HG02610 (cell line): ENCODE results near the gene AKT3.

Experiments used
- ATAC-seq: cut with Tn5 transposase; IDR thresholded peaks from one replicate; pipeline ENCODE4 v1.9.1; 2021; ENCODE audit warnings: mild to moderate bottlenecking, moderate library complexity; ENCODE audit not compliant: unreplicated experiment

Gene AKT3

GRCh38 chr1:243493156-243494129 is 356.6 kb downstream of the AKT3 start:
- ATAC-seq, result no peak

DNA sequence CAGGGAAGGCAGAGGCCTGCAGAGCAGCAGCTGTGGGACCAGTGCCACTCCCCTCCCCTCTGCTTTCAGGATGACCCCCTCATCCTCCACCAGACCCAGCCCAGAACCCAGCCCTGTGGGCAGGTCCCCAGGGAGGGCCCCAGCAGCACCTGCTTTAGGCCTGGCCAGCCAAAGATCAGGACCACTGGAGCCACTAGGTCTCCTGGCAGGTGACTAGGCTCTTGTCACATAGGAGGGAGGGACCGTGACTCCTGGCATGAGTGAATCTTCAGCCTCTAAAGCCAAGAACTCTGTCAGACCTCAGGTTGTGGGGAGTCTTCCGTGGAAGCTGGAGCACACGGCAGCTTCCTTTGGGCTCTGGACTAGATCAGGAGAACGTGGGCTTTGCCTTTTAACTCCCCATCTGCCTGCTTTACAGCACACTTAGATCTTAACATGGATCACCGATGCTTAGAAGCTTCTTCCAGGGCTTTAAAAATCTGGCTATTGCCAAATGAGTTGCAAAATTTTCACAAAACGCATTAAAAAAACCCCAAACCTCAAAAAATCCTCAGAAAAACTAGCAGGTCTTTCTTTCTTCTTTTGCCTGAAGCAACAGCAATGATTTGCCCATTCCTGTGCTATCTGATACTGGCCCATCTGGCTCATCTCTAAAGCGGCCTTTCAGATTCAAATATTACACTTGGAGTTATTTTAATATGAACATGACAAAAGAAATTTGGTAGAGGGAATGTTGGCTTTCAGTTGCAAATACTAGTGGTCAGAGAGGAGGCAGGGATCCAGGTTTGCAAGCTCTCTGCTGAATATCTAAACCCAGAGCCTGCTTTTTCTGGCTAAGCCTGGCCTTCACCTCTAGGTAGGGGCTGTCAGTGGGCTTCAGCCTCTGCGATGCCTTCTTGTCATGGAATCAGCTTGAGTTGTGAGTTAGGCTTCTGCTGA is 359.0 kb downstream of the AKT3 start:
- ATAC-seq, result no peak

- ATAC-seq, result no peak
These were observed 360.1 kb downstream of the AKT3 start for GRCh38 chr1:243489681-243490546.

- ATAC-seq, result no peak
These were observed 360.9 kb downstream of the AKT3 start for GRCh38 chr1:243489158-243489527.

GRCh38 chr1:243488459-243489157 is 361.4 kb downstream of the AKT3 start:
- ATAC-seq, result no peak

GRCh38 chr1:243487649-243488227 is 362.3 kb downstream of the AKT3 start:
- ATAC-seq, result no peak

- no peak for ATAC-seq
These were observed 362.9 kb downstream of the AKT3 start for GRCh38 chr1:243487036-243487648.

DNA sequence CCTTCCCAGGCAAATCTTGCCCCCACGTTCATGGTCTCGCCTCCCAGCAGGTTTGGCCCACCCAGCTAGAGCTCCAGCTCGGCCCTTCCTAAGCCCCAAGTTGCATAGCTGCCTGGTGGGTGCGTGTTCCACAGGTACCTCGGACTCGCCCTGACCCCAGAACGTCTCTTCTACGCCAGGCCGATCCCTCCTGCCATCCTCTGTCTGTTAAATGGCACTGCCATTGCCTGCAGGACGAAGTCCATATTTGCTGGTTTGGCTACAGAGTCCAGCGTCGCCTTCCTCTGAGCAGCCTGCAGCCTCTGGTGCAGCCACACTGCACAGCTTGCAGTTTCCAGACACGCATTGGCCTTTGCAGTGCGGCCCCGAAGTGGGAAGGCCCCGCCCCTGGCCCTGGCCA is 366.1 kb downstream of the AKT3 start:
- ATAC-seq, result no peak

DNA sequence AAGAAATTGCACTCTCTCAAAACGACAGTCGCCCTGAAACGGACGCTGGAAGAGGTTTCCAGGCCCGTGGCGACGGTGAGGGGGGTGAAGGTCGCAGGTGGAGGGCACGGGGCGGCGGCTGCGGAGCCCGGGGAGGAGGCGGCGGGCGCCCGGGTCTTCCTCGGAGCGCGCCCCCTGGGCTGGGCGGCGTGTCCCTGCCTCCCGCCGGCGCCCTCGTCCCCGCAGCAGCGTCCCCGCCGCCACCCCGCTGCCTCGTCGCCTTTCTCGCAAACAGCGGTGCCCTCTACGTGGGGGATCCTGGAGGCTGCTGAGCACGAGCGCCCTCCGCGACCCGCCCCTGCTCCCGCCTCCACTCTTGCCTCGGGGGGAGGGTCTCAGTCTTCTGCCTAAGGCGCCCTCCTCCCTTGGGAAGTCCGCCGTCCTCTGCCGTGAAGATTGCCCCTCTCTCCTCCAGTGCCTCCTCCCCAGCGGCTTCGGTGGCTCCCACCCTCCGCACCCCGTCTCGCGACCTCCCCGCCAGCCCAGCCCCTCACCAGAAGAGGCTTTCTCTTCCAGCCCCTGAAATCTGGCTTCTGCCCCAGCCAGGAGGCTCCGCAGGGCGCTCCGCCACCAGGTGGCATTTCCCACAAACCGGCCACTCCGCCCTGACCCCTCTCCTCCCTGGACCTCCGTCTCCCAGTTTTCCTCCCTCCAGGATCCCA is 366.8 kb downstream of the AKT3 start:
- no peak for ATAC-seq

DNA sequence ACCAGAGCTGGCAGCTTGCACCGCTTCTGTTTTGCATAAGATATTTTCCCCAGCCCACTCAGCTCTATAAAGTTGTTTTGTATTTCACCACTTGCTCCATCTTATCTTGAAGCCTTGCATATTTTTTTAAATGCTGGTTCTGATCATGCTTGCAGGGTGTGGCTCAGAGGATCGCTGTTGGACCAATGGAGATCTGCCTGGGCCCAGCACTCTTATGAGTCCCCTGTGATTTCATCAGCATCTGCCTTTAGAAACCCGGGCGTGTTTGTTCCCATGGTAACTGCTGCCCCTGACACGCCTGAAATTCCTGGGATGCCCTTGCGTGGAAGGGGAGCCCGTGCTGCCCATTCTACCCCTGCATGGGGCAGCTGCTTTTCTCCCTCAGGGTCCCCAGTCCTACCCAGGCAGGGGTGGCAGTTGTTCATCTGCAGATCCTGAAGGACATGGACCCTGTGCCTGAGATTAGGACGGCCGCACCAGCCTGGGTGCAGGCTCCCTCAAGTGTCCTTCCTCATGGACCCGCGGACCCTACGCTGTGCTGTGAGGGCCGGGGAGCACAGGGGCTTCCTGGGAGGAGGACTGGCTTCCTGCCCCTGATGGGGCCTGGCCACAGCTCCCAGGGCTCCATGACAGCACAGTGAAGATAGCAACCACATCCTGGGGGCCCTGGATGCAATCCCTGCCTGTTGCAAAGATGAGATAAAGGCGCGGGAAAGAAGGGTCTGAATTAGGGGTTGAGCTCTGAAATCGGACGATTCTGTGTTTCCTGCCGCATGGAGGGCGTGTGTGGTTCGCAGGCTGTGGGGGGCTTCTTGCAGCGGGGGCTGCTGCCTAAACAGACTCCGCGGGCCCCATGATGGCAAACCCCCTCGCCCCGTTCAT is 367.7 kb downstream of the AKT3 start:
- ATAC-seq, result no peak

- ATAC-seq, result no peak
These were observed 368.9 kb downstream of the AKT3 start for GRCh38 chr1:243481101-243481500.

GRCh38 chr1:243477731-243478290 is 372.2 kb downstream of the AKT3 start:
- no peak for ATAC-seq

- ATAC-seq, result no peak
These were observed 374.1 kb downstream of the AKT3 start for GRCh38 chr1:243475966-243476365.

- ATAC-seq, result no peak
These were observed 375.1 kb downstream of the AKT3 start for GRCh38 chr1:243474906-243475305.

DNA sequence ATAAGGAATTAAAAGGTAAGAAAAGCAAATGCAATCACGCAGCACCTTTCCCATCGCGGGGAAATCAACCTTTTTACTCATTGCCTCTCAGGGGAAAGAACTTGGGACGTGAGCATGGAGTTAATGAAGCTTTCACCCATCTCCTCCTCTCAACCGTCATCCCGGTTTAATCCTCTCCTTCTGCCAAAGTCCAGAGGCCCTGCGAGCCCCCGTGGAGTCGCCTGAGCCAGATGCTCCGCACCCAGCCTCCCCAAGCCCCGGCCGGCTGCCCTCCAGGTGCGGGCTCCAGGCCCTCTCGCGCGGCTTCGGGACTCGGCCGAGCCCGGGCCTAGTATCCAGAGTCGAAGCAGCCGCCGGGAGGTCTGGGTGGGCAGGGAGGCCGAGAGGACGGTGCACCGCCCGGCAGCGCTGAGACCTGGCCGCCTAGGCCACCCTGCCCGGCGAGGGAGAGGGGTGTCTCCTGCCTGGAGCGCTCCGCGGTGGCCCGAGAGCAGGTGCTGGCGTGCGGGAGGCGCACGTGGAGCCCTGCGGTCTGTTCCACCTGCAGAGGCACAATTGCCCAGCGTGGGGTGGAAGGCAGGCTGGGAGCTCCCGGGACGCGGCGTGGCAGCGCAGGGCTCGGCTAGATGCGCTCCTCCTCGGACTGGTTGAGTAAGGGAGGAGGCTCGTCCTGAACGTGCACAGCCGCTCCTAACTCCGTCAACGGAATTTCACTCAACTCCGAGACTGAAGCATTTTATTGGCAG is 375.7 kb downstream of the AKT3 start:
- ATAC-seq, result no peak

GRCh38 chr1:243473227-243474135 is 376.6 kb downstream of the AKT3 start:
- no peak for ATAC-seq
